GM15510 (cell line): ENCODE data around the gene CELSR1.

Experiments used
- POLR2A ChIP-seq: IDR thresholded peaks from 3 replicates; pipeline ENCODE4 v1.6.1; 2011; ENCODE audit warnings: borderline replicate concordance; ENCODE audit not compliant: insufficient read length; ENCODE audit errors: extremely low read depth

CELSR1 gene

DNA sequence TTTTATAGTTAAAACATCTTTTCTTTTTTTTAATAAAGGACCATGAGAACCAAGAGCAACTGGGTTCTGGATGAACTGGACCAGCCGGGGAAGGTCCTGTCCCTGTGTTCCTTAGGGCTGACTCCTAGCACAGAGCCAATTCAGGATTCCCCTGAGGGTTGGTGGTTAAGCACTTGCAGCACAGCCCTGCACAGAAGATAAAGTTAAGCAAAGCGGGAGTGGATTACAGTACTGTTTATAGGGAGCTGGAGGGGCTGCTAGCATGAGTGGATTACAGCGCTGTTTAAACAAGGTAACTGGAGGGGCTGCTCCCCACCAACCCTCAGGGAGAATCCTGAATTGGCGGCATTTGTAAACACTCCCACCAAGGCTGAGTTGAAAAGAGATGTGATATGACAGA lies 90.6 kb downstream of the CELSR1 start:
- TF ChIP-seq POLR2A = no peak

GRCh38 chr22:46445771-46446420 lies 91.5 kb downstream of the CELSR1 start:
- no peak for TF ChIP-seq POLR2A

- TF ChIP-seq POLR2A = no peak
These were observed 93.0 kb downstream of the CELSR1 start for GRCh38 chr22:46444390-46444854.

DNA sequence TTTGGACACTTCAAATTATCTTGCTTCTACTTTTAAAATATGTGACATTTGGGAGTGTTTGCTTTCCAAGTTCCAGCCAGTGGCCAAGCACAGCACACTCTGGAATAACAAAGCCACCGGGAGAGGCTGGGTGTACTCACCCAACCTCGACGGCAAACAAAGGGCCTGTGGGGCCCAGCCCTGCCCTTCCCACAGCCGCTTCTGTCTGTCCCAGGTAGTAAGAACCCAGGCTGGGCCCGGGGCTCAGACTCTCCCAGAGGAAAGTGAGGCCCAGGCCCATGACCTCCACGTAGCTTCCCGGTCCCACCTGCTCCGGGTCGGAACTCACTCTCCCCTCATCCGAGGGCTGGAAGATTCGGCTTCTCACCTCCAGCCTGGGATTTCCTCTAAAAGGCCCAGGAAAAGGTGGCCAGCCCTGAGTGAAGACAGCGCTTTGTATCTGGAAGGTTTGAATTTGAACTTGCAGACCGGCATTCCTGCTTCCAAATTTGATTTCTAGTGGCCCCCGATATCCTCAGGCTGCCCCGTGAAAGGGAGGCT lies 93.5 kb downstream of the CELSR1 start:
- no peak for TF ChIP-seq POLR2A

GRCh38 chr22:46442217-46442853 lies 95.1 kb downstream of the CELSR1 start:
- no peak for TF ChIP-seq POLR2A

- no peak for TF ChIP-seq POLR2A
These were observed 97.6 kb downstream of the CELSR1 start for GRCh38 chr22:46439576-46440465.

- no peak for TF ChIP-seq POLR2A
These were observed 98.3 kb downstream of the CELSR1 start for GRCh38 chr22:46439111-46439510.

- TF ChIP-seq POLR2A = no peak
These were observed 99.6 kb downstream of the CELSR1 start for GRCh38 chr22:46437671-46438440.

- no peak for TF ChIP-seq POLR2A
These were observed 100.7 kb downstream of the CELSR1 start for GRCh38 chr22:46436595-46437175.

DNA sequence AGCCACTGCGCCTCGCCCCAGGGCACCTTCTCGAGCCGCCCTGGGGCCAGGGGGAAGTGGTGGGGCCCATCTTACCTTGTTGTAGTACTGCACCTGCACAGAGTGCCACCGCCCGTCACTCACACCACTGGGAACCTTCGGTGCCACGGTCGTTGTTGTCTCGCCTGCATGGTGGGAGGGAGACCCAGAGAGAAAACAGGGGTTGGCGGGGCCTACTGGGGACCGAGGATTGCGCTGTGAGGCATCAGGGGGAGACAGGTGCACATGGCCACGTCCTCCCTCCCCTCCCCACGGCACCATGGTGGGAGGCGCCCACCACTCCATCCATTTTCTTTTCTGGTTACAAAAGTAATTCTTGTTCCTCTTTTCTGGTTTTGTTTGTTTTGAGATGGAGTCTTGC lies 104.1 kb downstream of the CELSR1 start:
- TF ChIP-seq POLR2A = no peak

GRCh38 chr22:46432164-46433068 lies 105.0 kb downstream of the CELSR1 start:
- TF ChIP-seq POLR2A = no peak

DNA sequence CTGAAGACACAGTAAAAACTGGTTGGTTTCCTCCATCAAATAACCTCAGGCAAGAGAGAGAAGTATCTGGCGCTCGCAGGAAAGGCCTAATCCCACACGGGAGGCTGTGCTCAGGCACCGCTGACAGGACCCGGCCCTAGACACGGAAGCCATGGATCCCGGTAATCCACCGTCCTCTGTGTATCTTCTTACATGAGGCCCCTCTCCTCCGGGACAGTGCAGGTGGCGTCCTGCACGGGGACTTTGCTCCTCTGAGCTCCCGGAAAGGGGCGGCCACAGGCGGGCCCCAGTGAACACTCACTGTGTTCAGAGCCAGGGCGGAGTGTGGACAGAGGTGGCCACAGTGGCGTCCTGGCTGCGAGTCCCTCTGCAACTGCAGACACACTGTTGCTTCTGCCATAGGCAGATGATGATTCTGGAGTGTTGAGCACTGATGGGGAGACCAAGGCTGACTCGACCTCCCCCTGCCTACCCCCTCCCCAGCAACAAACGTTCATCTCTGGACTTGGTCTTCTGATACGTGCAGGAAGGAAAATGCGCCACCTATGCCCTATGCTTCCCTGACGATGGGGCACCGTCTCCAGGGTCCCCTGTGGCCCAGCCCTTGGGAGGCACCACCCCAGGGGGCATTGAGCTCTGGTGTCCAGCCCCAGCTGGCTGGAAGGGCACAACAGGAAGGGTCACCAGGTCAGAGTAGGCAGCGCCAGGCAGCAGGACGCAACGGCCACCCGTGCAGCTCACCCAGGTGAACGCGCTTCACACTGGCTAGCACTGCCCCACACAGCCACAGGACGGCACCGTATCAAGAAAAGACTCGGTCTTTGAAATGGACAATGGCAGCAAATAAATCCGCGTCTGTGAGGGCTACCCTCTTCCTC lies 106.2 kb downstream of the CELSR1 start:
- TF ChIP-seq POLR2A = no peak
